Limb (tissue), 2 donors: ENCODE results near the gene SYT2.

Source experiments
- DNase-seq, 2 donors: peaks; one replicate each; pipeline ENCODE4 v3.0.0-alpha.2; 2016; ENCODE audit errors: extremely low spot score in 2 of 2

The SYT2 gene

DNA sequence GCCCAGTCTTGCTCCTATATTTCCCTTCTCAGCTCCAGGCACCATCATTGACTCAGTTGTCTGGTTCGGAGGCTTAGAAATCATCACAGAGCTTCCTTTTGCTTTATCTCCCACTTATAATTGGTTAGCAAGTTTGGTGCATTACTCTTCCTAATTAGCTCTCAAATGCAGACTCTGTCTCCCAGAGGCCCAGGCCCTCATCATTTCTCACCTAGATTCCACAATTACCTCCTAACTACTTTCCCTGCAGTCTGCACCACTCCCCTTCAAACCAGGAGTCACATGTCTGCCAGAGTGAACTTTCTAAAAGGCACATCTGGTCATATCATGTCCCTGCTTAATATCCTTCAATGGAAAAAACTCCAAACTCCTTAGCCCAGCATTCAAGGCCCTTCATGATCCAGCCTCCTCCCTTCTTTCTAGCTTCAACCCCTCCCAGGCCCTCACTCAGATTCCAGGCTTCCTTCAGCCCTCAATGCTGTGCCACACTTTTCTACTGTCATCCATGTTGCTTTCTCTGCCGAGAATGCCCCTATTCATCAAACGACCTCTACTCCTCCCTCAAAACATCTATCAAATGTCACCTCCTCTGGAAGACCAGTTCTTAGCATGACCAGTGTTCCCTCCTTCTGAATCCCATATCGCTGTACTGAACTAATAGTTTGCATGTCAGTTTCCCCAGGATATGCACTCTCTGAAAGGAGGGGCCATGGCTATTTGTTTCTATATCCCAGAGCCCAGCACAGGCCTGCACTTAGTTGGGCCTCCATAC is 30.7 kb downstream of the SYT2 start:
- no peak for DNase-seq

DNA sequence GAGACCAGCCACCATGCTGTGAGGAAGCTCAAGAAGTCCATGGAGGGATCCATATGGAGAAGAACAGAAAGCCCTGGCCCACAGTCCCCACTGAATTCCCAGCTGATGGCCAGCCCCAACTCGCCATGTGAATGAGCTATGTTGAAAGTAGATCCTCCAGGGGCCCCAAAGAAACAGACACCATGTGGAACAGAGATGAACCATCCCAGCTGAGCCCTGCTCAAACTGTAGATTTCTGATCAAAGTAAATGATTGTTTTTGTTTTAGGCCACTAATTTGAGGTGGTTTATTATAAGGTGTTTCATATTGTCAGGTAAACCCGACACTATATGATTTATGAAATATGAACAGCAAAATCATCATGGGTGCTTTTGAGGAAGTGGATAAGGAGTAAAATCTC is 32.8 kb downstream of the SYT2 start:
- DNase-seq: no peak

- DNase-seq: no peak
These were observed 36.7 kb downstream of the SYT2 start for GRCh38 chr1:202673531-202673930.

DNA sequence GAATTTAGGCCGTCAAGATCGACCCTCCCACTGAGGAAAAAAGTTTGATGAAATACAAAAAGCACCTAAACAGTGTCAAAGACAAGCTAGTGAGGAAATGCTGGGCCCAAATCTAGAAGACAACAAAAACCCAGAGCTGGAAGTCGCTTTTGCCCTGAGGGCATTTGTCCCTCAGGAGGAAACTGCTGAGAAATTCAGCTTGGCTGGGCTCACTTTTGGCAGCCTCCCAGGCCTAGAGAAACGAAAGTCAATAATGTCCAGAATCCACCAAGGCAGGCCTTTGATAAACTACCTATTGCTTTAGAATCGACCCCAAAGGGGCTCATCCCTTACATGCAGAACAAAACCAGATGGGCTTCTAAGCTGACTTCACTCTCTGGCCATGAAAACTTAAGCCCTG is 38.9 kb downstream of the SYT2 start:
- DNase-seq: no peak

GRCh38 chr1:202665417-202665816 is 44.8 kb downstream of the SYT2 start:
- DNase-seq: no peak

DNA sequence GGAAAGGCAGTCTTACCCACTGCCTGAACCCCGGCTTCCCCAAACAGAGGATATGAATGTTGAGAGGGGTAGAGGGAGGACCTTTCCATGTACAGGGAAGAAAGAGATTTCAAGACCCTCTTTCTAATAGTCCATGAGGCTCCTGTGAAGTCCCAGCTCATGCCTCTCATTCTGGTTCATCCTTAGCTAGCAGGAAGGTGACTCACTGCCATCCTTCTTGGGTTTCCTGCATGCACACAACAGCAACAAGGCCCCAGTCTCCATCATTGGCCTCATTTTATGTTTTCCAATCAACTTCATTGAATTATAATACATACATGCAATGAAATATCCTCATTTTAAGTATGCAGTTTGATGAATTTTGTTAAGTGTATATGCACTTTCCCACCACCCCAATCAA is 46.2 kb downstream of the SYT2 start:
- DNase-seq: no peak

GRCh38 chr1:202663131-202663530 is 47.1 kb downstream of the SYT2 start:
- DNase-seq: no peak

GRCh38 chr1:202662081-202662480 is 48.2 kb downstream of the SYT2 start:
- DNase-seq: no peak

- DNase-seq: no peak
These were observed 49.0 kb downstream of the SYT2 start for GRCh38 chr1:202661136-202661845.

- DNase-seq: no peak
These were observed 50.3 kb downstream of the SYT2 start for GRCh38 chr1:202659974-202660373.

- DNase-seq: no peak
These were observed 50.7 kb downstream of the SYT2 start for GRCh38 chr1:202659541-202659940.

DNA sequence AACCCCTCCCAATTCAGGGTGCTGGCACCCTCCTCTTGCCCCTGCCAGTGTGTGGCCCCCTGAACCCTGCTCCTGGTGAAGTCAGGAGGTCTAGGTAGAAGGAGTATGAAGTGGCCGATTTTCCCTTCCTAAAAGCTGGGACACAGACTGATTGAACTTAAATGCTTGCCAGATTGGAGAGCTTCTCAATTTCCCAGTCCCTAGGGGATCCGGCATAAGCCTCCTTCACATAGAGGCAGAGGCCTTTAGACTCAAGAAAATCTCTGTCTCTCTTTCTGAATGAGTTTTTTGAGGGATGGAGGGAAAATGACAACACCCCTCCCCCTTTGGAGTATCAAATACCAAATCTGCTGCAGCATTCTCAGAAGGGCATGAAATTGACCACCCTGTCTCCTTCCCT is 51.5 kb downstream of the SYT2 start:
- DNase-seq: no peak

DNA sequence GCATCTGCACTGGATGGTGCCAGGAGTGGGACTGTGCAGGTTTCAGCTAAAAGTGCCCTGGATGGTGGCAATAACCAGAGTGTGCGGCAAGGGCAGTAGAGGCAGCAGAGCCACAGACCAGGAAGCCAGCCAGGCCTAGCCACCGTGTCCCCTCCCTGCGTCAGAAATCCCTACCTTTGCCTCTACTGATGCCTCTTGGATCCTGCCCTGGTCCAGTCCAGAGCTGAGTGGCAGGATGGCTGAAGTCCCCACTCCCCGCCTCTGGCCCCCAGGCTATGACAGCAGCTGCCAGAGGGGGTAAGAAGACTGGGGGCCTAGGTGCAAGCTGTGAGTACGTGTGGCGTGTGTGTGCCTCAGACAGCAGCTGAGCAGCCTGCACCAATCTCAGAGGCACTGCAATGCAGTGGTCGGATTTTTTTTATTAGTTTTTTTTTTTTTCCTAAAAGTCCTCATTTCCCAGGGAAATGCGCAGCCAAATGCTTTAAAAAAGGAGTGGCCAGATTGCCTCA is 51.9 kb downstream of the SYT2 start:
- no peak for DNase-seq

DNA sequence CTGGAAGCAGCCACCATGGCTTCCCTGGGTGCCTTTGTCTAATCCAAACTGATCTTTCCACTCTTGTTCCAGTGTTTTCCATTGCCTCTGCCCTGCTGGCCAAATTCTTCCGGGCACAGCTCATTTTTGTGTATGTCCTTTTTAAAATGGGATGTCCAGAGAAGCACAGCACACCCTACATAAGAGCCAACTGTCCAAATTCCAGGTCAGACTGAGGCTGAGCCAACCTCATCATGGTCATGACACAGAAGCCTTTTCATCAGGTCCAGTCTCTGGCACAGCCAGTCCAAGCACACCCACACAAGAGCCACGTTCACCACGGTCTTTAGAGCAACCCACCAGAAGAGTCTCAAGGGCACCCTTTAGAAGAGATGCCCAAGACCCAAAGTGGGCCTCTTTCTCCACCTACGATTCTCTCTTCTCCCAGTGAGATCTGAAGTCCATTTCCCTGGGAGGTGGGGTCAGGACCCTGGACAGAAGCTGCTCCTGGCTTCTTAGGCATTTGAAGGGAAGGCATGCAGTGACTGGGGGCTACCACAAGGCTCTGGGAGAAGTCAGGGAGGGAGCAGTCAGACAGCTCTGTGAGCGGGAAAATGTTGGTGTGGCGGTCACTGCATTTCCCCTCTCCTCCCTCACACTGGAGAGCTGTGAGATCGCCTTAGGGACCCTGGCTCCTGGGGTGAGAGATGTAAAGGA is 53.2 kb downstream of the SYT2 start:
- peak in 1 of 2 donors; percentile 52 for DNase-seq

DNA sequence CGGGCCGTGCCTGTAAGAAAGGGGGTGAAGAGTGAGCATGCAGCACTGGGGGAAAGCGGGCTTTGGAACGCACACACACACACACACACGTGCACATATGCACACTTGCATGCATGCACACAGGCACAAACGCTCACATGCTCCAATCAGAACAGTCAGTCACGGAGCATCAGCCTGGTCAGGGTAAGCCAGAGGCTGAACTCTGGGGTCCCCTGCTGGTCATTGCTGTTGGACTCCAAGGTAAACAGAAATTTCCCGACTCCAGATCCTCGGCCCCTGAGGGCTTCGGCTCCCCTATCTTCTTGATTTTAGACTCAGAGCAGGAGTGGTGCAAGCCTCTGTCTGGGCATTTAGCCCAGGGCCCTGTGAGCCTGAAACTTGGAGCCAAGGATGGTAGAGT is 54.2 kb downstream of the SYT2 start:
- no peak for DNase-seq

- DNase-seq: no peak
These were observed 56.2 kb downstream of the SYT2 start for GRCh38 chr1:202654079-202654478.

DNA sequence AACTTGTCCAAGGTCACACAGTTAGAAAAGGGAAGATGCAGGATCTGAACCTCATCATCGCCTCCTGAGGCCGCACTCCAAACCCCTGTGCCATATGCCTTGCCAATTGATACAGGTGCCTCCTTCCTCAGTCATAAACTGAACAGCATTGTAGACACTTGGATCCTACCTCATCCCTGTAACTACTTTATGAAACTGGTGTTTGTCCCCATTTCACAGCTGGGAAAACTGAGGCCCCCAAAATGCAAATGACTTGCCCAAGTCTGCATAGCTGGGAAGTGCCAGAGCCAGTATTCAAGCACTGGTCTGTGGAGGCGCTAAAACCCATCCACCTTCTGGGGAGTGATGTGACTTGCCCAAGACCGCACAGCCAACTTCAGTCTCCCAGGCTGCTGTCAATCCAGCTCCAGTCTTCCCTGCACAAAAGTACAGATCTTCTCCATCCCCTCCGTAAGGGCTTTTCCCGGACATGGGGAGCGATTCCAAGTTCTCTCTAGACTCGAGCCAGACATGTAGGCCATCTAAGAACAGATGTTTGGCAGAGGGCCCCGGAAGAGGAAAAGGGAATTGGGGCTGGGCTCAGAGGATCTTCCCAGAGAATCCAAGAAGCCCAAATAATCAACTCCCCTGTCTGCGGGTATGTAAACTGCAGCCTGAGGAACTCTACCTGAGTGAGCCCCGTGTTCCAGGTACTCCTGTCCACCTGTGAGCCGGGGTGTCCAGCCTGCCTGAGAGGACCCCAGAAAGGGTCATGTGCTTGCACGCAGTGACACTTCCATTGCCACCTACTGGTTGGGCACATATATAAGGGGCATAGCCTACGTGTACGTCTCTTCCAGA is 60.5 kb downstream of the SYT2 start:
- peak; percentile 48 to 63 for DNase-seq

DNA sequence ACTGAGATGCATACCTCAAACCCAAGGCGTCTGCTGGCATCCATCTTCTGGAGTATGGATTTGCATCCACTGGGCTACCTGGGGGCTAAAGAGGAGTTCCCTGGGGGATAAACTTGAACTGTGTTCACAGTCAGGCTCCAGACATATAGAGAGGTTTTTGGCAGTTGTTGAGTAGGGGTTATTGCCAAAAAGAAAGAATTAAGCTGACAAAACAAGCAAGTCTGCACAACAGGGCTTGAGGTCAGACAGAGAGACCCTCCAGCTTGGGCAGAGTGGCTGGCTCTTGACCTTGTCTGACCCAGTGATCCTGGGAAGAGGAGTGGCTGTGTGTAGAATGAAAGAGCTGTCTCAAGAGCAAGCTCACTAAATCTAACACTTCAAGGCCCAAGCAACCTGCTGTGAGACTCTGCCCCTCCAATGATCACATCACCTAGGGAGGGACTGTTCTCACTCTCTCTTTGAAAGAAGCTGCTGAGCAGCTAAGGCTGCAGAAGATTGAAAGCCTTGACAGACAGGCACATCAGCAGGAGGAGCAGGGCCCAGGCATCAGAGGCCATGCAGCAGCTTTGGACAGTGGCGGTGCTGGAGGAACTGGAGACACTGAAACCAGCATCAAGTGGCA is 61.5 kb downstream of the SYT2 start:
- no peak for DNase-seq

DNA sequence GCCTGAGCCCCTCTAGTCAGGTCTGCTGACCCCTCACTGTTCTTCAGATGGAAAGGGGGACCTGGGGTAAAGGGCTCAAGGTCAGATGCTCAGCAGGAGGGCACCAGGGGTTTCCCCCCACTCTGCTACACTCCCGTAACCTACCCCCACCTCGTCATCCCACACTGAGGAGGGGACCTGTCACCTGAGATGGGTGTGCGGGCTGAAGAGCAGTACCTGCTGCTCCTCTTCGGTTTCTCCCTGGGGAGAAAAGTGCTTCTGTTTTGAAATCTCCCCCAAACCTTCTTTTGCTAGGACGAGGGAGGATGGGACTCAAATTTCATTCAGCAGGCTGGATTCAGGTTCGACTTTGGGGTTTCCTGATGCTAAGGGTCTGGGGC is 65.2 kb downstream of the SYT2 start:
- no peak for DNase-seq

DNA sequence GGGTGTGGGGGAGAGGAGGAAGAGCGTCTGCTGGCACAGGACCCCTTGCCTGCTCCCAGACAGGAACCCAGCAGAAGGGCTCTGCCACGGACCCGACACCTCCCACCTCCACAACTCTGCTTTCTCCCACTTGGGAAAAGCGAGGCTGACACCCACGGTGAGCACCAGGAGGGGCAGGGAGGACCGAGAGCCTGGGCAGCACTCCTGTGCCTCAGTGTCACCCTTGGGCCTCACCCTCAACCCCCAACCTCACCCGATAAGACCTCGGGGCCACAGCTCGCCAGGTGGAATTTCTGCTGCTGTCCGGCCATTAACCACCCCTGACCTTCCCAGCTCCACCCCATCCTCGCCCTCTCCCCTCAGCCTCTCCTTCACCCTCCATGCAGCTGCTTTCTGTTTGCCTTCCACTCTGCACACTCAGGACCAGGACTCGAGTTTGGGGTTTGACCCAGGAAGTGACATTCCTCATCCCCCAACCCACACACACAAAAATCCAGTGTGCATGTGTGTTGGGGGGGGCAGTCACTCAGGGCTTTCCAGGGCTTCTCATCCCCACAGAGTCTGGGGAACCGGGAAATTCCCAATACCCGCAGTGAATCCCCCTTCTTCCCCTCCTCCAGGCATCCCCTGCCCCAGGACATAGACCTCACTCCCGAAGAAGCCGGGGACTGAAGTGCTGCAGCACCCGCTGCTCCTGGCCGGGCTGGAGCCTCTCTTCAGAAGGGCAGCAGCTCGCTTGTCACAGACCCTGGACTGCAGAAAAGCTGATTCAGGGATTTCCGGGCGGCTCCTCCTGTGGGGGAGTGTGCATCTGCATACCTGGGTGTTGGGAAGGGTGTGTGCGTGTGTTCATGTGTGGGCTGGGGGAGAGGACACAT is 65.8 kb downstream of the SYT2 start:
- DNase-seq: no peak
